Neutrophil (primary cell): ENCODE data around the gene TBC1D22A.

ENCODE experiments used
- H3K27ac ChIP-seq: fragments of 200-600 bp; sonication (generic); 2 replicates; pipeline ENCODE4 v1.5.1; 2016; ENCODE audit warnings: mild to moderate bottlenecking, moderate library complexity
- H3K27me3 ChIP-seq: fragments of 200-600 bp; sonication (generic); 2 replicates; pipeline ENCODE4 v1.6.0; 2016; ENCODE audit warnings: mild to moderate bottlenecking
- H3K36me3 ChIP-seq: fragments of 200-600 bp; sonication (generic); 2 replicates; pipeline ENCODE4 v1.5.1; 2017
- H3K4me1 ChIP-seq, 2 experiments: fragments of 200-600 bp in 1 of 2; sonication (generic) in 1 of 2; 1 replicate in 1 of 2; 2 replicates in 1 of 2; pipeline versions ENCODE4 v1.5.1 to v1.6.1; 2013 to 2016; ENCODE audit warnings: low read depth in 1 of 2, low read length in 1 of 2, mild to moderate bottlenecking in 1 of 2, moderate library complexity in 1 of 2; ENCODE audit not compliant: control insufficient read depth in 1 of 2, insufficient read depth in 1 of 2
- H3K4me3 ChIP-seq, 2 experiments: fragments of 200-600 bp in 1 of 2; sonication (generic) in 1 of 2; 1 replicate in 1 of 2; 2 replicates in 1 of 2; pipeline ENCODE4 v1.5.1; 2013 to 2016; ENCODE audit warnings: low read depth in 1 of 2, low read length in 1 of 2, mild to moderate bottlenecking in 1 of 2, moderate library complexity in 1 of 2
- H3K9me3 ChIP-seq: fragments of 200-600 bp; sonication (generic); 2 replicates; pipeline ENCODE4 v1.5.1; 2016
- CTCF ChIP-seq: fragments of 200-600 bp; sonication (generic); IDR thresholded peaks from 2 replicates; pipeline ENCODE4 v1.5.1; 2016; ENCODE audit warnings: antibody characterized with exemption

The TBC1D22A gene

GRCh38 chr22:46827781-46828180 is 65.3 kb downstream of the TBC1D22A start:
- Histone ChIP-seq H3K4me1 (no peaks in the 10 kb centered on the region), H3K27ac (no peak overlapping the region), H3K27me3 (no peaks in the 10 kb centered on the region), H3K36me3 (peaks cover 42% of the 10 kb centered on the region), H3K4me3 (no peak overlapping the region), H3K9me3 (no peaks in the 10 kb centered on the region)
- TF ChIP-seq CTCF = no peak

- Histone ChIP-seq H3K36me3 (peaks cover 35% of the 10 kb centered on the region), H3K9me3 (no peaks in the 10 kb centered on the region), H3K4me3 (no peak overlapping the region), H3K27me3 (no peaks in the 10 kb centered on the region), H3K4me1 (no peaks in the 10 kb centered on the region), H3K27ac (no peak overlapping the region)
- TF ChIP-seq CTCF = no peak
These were observed 66.0 kb downstream of the TBC1D22A start for GRCh38 chr22:46828323-46828900.

- Histone ChIP-seq H3K4me1 (no peaks in the 10 kb centered on the region), H3K27ac (no peak overlapping the region), H3K27me3 (no peaks in the 10 kb centered on the region), H3K36me3 (peaks cover 27% of the 10 kb centered on the region), H3K9me3 (no peaks in the 10 kb centered on the region), H3K4me3 (no peak overlapping the region)
- TF ChIP-seq CTCF = no peak
These were observed 66.9 kb downstream of the TBC1D22A start for GRCh38 chr22:46829117-46829891.

GRCh38 chr22:46829941-46830715 is 67.7 kb downstream of the TBC1D22A start:
- Histone ChIP-seq H3K27me3 (no peaks in the 10 kb centered on the region), H3K27ac (no peak overlapping the region), H3K9me3 (peaks cover 4% of the 10 kb centered on the region), H3K4me3 (no peak overlapping the region), H3K4me1 (no peaks in the 10 kb centered on the region), H3K36me3 (peaks cover 26% of the 10 kb centered on the region)
- TF ChIP-seq CTCF = no peak

- H3K36me3 ChIP-seq = peaks cover 26% of the 10 kb centered on the region
- H3K27ac ChIP-seq = no peak overlapping the region
- H3K27me3 ChIP-seq = no peaks in the 10 kb centered on the region
- H3K9me3 ChIP-seq = peaks cover 5% of the 10 kb centered on the region
- no peak for TF ChIP-seq CTCF
- no peaks in the 10 kb centered on the region for H3K4me1 ChIP-seq
- H3K4me3 ChIP-seq = no peak overlapping the region
These were observed 68.4 kb downstream of the TBC1D22A start for GRCh38 chr22:46830841-46831240.
